Activated CD4-positive, alpha-beta T cell treated with anti-CD3 and anti-CD28 coated beads, Interleukin-2, amount 50 U/mL, for 24 hours (primary cell): Measurements from ENCODE around the gene RD3L.

Experiments
- DNase-seq, 2 donors: peaks; one replicate each; pipeline ENCODE4 v3.0.0-alpha.2; 2020; ENCODE audit warnings: low read depth in 1 of 2, low spot score in 1 of 2

Gene RD3L

GRCh38 chr14:103896578-103896977 is 45.8 kb downstream of the RD3L start:
- no peak for DNase-seq

GRCh38 chr14:103894723-103895059 is 47.6 kb downstream of the RD3L start:
- no peak for DNase-seq

- DNase-seq, result no peak
These were observed 48.2 kb downstream of the RD3L start for GRCh38 chr14:103894034-103894722.

- no peak for DNase-seq
These were observed 50.1 kb downstream of the RD3L start for GRCh38 chr14:103892247-103892646.

GRCh38 chr14:103891667-103892215 is 50.6 kb downstream of the RD3L start:
- DNase-seq, result no peak

DNA sequence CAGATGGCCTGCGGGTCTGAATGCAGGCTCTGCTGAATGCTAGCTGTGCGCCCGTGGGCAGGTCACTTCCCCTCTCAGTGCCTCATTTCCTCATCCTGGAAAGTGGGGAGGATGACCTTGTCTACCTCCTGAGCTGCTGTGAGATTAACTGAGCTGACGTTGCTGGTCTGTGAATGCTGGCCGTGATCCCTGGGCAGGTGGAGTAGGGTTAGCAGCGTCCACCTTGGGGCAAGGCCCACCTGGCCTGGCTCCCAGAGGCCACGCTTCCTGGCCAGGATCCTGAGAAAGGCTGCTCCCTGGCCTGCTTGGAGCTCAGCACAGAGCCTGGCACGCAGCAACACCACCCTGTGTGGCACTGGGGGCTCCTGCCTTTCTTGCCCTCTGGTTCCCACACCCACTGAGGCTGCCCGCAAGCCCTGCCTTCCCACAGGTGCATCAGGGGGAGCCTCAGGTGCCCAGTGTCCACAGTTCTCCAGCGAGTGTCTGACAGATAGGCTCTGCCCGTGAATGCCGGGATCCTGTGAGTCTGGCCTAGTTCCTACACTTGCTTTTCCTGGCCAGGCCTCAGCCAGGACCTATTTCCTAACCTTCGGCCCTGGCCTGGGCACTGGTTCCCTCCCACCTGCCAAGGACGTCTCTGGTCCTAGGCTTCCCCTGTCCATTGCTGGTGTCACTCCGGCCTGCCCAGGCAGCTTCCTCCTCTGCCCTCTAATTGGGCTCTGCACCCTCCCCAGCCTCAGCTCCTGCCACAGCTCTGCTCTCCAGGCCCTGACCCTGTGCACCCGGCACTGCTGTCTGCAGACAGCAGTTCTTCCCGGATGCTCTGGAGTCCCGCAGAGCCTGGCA is 51.3 kb downstream of the RD3L start:
- no peak for DNase-seq
